ENCODE results near the gene TNFRSF17. TPM values are rescaled to one million over a fixed set of nuclear protein-coding genes. Genes with fewer than 3 reads are reported as not detected.

The TNFRSF17 gene
- total RNA-seq, 1 donor from 2014 or later = 0.30 TPM

DNA sequence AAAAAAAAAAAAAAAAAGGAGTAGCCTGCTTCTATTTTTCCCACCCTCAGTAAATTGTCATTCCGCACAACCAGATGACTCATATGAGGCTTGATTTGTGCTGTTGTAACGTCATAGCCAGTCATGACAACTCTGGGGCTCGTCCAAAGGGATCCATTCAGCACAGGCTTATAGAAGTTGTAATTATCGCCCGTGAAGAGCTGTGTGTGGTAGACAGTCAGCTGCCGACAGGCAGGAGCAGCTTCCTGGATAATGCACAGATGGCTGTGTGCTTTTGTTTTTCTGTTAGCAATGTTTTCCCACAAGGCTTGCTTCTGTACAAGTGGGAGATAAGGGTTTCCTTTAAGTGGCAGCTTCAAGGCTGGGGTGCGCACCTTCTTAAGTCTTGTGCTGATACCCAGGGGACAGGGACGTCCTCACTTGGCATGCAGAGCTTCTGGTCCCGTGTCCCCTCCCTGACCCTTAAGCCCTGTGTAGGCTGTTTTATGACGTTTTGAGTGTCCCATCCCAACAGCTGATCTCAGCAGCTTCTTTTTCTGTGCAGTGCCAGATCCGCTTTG is 37.5 kb downstream of the TNFRSF17 start:
- DNase-seq = no peak

DNA sequence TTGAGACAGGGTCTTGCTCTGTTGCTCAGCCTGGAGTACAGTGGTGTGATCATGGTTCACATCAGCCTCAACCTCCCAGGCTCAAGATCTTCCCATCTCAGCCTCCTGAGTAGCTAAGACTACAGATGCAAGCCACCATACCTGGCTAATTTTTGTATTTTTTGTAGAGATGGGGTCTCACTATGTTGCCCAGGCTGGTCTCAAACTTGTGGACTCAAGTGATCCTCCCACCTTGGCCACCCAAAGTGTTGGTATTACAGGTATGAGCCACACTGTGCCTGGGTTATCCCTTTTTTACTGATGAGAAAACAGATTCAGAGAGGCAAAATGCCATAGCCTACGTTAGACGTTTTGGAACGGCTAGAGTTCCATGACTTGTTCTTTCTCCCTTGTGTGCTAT is 41.6 kb downstream of the TNFRSF17 start:
- no peak for DNase-seq

DNA sequence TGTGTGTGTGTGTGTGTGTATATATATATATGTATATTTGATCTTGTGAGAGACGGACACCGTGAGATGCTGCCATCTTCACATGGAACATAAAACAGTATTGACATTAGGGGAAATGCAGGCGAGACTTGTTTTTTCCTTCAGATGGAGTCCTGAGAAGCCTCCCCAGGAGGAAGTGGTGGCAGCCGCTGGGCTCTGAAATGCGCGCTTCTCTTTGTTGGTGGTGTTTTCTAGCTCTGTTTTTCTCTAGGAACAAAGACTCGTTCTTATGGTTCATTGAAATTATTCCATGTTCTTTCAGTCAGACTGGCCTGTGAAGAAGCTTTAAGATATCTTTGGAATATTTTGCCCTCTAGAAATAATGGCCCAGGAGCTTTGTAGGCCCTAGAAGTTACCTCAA is 44.5 kb downstream of the TNFRSF17 start:
- DNase-seq = no peak

DNA sequence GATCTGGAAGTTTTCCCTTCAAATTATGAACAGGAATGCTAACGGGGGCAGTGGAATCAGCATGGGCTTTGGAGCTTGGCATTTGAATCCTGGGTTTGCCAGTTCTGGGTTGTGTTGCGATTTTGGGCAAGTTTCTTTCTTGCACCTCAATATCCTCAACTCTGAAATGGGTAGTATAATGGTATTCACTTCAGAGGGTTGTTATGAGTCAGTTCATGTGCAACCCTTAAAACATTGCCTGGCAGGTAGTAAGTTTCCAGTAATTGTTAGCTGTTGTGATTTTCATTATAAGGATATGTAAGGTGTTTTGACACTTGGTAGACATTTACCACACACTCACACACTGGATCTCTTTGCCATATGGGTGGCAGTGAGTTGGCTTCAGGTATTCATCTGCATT is 44.9 kb downstream of the TNFRSF17 start:
- no peak for DNase-seq

DNA sequence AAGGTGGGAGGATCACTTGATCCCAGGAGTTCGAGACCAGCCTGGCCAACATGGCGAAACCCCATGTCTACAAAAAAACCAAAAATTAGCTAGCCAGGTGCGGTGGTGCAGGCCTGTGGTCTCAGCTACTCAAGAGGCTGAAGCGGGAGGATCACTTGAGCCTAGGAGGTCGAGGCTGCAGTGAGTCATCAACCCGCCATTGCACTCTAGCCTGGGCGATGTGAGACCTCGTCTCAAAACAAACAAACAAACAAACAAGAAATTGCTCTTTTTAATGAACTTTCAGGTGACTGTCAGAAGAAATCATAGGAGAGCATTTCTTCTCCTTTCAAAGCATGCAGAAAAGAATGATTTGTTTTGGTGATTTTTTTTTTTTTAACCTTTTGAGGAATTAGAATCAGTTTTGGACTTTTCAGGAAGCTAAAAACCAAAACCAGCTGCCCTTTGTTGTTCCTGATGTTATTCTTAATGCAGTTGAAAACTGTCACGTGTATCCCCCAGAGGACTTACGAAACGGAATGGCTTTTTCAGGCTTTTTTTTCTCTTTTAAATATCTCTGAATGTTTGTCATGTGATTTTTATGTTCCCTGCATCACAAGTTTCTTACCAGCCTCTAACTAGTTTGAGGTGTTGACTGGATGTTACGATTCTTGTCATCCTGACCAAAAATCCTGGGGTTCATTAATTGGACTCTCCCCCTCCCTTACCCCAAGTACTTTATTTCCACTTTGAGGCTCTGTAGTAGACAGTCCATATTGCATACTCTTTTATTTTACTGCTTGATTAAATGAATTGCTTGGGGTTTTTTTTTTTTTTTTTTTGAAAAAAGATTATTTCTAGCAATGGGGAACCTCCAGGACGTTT is 45.6 kb downstream of the TNFRSF17 start:
- no peak for DNase-seq

DNA sequence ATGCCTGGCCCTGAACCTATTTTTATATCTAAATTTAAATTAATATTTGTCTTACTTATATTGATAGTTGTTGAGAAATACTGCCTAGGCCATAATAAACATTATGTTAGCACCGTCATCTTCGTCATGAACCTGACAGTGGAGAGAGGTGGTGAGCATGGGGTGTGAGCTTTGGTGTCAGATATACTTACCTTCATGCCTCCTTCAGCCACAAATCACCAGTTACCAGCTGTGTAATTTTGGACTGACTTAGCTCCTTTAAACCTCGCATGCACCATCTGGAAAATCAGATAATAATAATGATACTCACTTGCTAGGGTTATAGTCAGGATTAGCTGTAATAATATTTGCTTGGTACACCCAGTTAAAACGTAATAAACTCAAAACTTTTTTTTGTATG is 46.6 kb downstream of the TNFRSF17 start:
- no peak for DNase-seq

DNA sequence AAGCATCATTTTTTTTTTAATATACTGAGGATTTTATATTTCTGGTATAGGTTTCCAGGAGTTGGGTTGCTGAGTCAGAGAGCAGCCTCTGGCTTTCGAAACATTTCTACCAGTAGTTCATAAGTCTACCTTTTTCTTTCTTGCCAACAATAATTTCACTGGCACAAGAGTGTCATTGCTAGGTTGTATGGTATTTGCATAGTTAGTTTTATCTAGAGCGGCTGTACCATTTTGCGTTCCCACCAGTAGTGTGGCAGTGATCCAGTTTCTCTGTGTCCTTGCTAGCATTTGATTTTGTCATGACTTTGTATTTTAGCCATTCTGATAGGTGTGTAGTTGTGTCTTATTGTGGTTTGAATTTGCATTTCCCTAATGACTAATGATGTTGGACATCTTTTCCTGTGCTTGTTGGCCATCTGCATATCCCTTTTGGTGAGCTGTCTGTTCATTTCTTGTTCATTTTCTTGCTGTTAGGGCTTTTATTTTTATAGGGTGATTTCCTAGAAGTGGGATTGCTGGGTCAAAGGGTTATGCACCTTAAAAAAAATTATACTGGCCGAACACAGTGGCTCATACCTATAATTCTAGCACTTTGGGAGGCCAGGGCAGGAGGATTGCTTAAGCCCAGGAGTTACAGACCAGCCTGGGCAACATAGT is 51.4 kb downstream of the TNFRSF17 start:
- no peak for DNase-seq

DNA sequence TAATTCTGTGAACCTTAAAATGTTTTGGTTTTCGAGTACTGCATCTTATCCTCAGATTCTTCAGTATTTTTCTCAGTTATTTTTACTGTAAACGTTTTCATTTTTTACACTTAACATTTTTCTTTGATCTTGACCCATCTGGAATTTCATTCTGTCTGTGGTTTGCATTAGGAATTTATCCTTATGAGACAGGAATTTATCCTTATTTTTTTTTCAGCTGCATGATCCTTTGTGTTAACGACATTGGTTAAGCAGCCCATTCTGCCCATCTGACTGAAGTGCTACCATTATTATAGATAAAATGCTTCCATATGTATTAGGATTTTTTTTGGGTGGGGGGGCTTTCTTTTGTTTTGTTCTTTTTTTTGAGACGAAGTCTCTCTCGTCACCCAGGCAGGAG is 52.5 kb downstream of the TNFRSF17 start:
- no peak for DNase-seq

Small RNA genes lying within 50 kb of the gene (small RNA-seq; reads per million reads assigned to genes)
- gene AC007216.5 (ENCODE audit: low replicate concordance) = not detected
- gene UBL5P4 (ENCODE audit: low replicate concordance) = not detected

Other genes with a start within 250 kb of the TNFRSF17 start
- gene TXNDC11, start 222.4 kb upstream of the TNFRSF17 start, total RNA-seq = 22.9 TPM
- gene ZC3H7A, start 168.0 kb upstream of the TNFRSF17 start, total RNA-seq = 56.5 TPM
- gene RSL1D1, start 113.7 kb upstream of the TNFRSF17 start, total RNA-seq = 131 TPM
- 65.9 TPM for gene GSPT1, start 49.3 kb upstream of the TNFRSF17 start, total RNA-seq
- gene NPIPB2, start 23.2 kb upstream of the TNFRSF17 start, total RNA-seq = 10.7 TPM
- gene SNX29, start 11.5 kb downstream of the TNFRSF17 start, total RNA-seq = 18.8 TPM

All from skin of body (tissue), 3 donors.